GM19438 (cell line): ENCODE measurements around the gene FNDC1.
A peak's percentile ranks its signal among the peaks of the same experiment; 100 is the strongest.
"Not testable (repeated sequence)": the region's sequence is repeated elsewhere in the genome, so short reads cannot be mapped to it uniquely, and the experiment has no call there.

Experiments
- ATAC-seq: cut with Tn5 transposase; IDR thresholded peaks from one replicate; pipeline ENCODE4 v1.9.1; 2021; ENCODE audit warnings: low read depth; ENCODE audit not compliant: unreplicated experiment

FNDC1 gene

GRCh38 chr6:159169193-159169555 lies at the start of gene FNDC1:
Gene FNDC1 (plus strand): TSS chr6:159169400. CDS start chr6:159169597, 197 bp downstream.
- ATAC-seq = peak; percentile 78

DNA sequence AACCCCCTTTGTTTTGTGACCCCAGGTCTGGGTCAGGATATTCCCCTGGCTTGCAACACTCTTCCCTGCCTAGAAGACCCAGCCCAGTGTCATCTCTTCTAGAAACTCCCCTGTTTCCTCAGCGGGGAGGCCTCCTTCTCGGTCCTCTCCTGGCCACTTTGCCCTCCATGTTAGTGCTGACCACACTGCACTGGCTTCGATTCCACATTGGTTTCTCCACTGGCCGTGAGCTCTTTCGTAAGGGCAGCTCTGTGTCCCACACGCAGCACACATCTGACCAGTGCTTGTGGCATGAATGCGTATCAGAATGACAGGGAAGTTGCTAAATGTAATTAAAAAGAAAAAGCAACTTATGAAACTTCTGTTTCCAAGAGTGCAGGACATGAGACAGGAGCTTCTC lies 49.4 kb upstream of the FNDC1 start:
- ATAC-seq = no peak

DNA sequence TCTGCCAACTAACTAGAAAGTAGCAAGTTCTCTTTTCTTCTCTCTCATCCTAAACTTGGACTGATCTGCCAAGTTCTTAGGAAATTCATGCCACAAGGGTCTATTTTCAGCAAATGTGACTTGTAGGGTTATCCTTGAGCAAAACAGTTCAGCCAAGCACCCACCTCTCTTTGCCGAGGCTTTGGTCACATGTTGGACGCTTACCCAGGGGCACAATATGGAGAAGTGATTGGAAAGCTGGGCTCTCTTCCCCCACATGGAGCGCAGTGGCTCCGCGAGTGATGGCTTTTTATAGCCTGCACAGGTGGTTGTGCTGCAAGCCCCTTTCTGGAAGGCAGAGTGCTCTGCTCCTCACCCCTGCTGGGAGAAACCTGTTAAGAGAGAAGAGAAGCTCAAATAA lies 47.7 kb upstream of the FNDC1 start:
- ATAC-seq = no peak

DNA sequence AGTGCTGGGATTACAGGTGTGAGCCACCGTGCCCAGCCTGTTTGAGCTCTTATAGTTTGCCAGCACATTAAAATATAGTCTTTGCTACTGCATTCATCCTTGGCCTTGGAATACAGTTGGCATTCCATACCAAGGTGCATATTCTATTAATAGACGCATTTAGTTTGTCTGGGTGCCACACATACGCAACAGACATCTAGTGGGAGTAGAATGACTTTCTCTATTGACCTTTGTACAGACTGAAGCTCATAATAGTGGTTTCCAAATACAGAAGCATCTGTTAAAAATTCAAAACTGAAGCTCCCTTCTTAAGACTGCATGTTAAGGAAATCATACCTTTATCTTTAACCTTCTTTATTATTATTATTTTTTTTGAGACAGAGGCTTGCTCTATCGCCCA lies 46.7 kb upstream of the FNDC1 start:
- ATAC-seq = no peak

- not testable (repeated sequence) for ATAC-seq
Observed at GRCh38 chr6:159123831-159124230, 45.4 kb upstream of the FNDC1 start.

- ATAC-seq = no peak
Observed at GRCh38 chr6:159125014-159125609, 44.1 kb upstream of the FNDC1 start.

- no peak for ATAC-seq
Observed at GRCh38 chr6:159125951-159126352, 43.2 kb upstream of the FNDC1 start.

- peak; percentile 13 for ATAC-seq
Observed at GRCh38 chr6:159126590-159126989, 42.6 kb upstream of the FNDC1 start.

- no peak for ATAC-seq
Observed at GRCh38 chr6:159127701-159128100, 41.5 kb upstream of the FNDC1 start.

- no peak for ATAC-seq
Observed at GRCh38 chr6:159128978-159129377, 40.2 kb upstream of the FNDC1 start.

DNA sequence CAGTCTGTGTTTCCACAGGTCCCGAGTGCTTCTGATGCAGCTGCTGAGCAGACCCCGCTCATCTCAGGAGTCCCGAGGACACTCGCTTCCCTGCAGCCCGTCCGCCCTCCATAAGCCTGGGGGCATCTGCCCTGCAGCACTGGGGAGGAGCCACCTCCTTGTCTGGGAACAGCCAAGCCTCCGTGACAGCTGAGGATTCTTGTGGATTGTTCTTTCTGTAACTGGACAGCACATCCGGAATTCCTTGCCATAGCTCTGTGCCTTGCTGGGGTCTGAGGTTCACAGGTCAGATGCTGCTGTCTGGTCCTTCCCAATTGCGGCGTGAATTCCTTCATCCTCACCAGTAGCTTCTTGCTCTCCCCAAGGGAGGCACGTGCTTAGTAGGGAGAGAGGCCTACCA lies 38.4 kb upstream of the FNDC1 start:
- ATAC-seq = no peak

- ATAC-seq = no peak
Observed at GRCh38 chr6:159131709-159132108, 37.5 kb upstream of the FNDC1 start.

GRCh38 chr6:159132664-159133063 lies 36.5 kb upstream of the FNDC1 start:
- ATAC-seq = no peak

- peak; percentile 72 for ATAC-seq
Observed at GRCh38 chr6:159134701-159135364, 34.4 kb upstream of the FNDC1 start.

DNA sequence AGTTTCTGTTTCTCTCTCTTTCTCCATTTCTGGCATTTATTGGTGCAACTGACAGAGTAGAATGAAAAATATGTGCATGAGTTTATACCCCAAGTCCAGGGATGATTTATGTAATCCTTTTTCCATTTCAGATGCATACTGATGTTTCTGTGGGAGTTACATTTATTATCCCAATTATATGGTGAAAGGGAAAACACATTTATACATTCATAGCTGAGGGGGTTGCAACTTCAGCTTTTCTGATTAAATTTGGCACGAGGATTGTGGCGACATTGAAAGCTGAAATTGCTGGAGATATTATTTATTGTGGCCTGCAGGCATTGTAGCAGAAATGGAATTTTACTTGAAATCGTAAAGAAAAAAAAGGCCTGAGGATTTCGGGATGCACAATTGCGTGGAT lies 31.5 kb upstream of the FNDC1 start:
- no peak for ATAC-seq

DNA sequence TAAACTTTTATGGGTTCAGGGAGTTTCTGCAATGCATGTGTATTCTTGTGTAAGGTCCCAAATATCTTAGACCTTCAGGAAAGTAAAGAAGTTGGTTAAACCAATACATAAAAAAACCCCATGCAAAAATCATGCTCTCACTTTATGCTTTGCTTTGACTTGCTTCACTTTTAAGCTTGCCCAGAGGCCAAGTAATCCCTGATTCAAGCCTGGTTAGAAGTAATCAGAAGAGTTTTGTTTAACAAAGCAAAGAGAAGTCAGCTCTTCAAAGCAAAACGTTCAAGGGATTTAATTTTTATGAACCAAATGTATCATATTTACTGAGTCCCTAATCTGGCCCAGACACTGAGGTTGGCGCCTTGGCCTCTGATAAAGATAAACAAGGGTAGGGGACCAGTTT lies 26.7 kb upstream of the FNDC1 start:
- no peak for ATAC-seq

DNA sequence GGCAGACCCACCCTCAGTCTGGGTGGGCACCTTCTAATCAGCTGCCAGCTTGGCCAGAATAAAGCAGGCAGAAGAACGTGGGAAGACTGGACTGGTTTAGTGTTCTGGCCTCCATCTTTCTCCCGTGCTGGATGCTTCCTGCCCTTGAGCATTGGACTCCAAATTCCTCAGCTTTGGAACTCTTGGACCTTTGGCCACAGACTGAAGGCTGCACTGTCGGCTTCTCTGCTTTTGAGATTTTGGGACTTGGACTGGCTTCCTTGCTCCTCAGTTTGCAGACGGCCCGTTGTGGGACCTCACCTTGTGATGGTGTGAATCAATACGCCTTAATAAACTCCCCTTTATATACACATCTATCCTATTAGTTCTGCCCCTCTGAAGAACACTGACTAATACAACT lies 20.6 kb upstream of the FNDC1 start:
- ATAC-seq = no peak

DNA sequence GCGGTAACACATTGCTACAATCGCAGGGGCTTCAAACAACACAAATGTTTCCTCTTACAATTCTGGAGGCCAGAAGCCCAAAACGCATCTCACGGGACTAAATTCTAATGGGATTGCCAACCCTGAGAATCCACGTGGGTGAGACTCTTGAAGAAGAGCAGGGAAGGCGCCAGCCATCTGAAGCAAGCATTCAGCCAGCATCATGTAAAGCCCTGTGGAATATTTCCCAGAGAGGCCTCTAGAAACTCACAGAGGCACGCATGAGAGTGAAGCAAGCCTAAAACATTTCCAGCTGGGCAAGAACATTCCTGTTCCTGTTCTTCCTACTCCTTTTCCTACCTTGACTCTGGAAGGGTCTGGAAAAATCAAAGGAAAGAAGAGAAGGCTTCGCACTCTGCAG lies 19.6 kb upstream of the FNDC1 start:
- ATAC-seq = no peak

GRCh38 chr6:159151266-159151855 lies 17.8 kb upstream of the FNDC1 start:
- no peak for ATAC-seq

DNA sequence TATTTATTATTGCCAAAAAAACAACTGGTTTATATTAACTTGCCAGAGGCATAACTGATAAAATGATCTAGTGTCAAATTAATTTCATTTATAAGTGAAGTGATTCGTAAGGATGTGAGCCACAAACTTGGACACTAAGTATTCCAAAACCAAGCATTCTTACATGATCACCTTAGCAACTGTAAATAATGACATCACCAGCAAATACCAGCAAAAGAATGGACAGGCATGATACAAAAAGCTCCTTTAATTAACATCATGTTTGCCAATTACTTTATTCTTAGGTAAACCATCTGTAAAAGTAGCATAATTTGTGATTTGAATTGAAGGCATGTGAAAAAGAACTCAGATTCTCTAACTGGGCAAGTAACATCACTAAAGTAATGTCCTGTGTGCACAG lies 17.2 kb upstream of the FNDC1 start:
- no peak for ATAC-seq

DNA sequence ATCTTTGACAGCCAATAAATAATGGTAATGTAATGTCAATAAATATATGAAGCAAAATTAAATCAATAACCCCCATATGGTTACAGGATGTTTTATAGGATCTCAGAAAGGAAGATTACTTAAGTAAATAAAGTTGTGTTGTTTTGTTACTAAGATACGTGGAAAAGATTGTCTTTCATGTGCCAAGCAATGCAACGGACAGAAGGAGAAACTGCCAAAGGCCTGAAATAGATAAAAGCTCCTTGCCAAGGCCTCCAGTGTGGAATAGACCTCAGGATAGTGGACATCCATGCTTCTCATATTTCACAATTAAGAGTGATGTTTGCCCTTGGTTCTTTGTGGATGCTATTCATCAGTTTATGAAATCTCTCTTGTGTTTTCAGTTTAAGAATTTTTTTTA lies 16.4 kb upstream of the FNDC1 start:
- no peak for ATAC-seq

- no peak for ATAC-seq
Observed at GRCh38 chr6:159155679-159156078, 13.5 kb upstream of the FNDC1 start.
